Mesenchymal stem cell (in vitro differentiated cells and primary cell): ENCODE data around the gene AKAP9.
"Not testable (repeated sequence)": the region's sequence is repeated elsewhere in the genome, so short reads cannot be mapped to it uniquely, and the experiment has no call there.

Source experiments
- DNase-seq: peaks from one replicate; pipeline ENCODE4 v3.0.0-alpha.2; 2013
- H2AFZ ChIP-seq: one replicate; pipeline ENCODE4 v1.6.1; 2013; ENCODE audit warnings: low read depth, mild to moderate bottlenecking, control low read depth, inconsistent platforms, low read length, moderate library complexity
- H2AK5ac ChIP-seq: 2 replicates; pipeline ENCODE4 v1.6.1; 2013; ENCODE audit warnings: low read length, moderate library complexity, mild to moderate bottlenecking, inconsistent platforms; ENCODE audit not compliant: severe bottlenecking
- H2BK120ac ChIP-seq: one replicate; pipeline ENCODE4 v1.6.1; 2013; ENCODE audit warnings: low read depth, mild to moderate bottlenecking, inconsistent platforms, low read length, moderate library complexity
- H2BK12ac ChIP-seq, 2 experiments: one replicate each; pipeline ENCODE4 v1.6.1; 2013; ENCODE audit warnings: inconsistent platforms in 2 of 2, low read length in 2 of 2, mild to moderate bottlenecking in 2 of 2, moderate library complexity in 2 of 2, control low read depth in 1 of 2
- H2BK15ac ChIP-seq: one replicate; pipeline ENCODE4 v1.6.1; 2013; ENCODE audit warnings: mild to moderate bottlenecking, low read depth, inconsistent platforms; ENCODE audit not compliant: poor library complexity, severe bottlenecking
- H2BK5ac ChIP-seq: 2 replicates; pipeline ENCODE4 v1.6.1; 2013; ENCODE audit warnings: low read depth, mild to moderate bottlenecking, low read length, control low read depth, inconsistent platforms; ENCODE audit not compliant: poor library complexity, severe bottlenecking
- H3K14ac ChIP-seq, 2 experiments: one replicate each; pipeline ENCODE4 v1.6.1; 2013; ENCODE audit warnings: inconsistent platforms in 2 of 2, low read length in 2 of 2, control low read depth in 1 of 2, mild to moderate bottlenecking in 1 of 2, moderate library complexity in 1 of 2
- H3K18ac ChIP-seq, 2 experiments: one replicate each; pipeline ENCODE4 v1.6.1; 2013; ENCODE audit warnings: inconsistent platforms in 2 of 2, low read length in 2 of 2, control low read depth in 1 of 2, low read depth in 1 of 2, mild to moderate bottlenecking in 1 of 2
- H3K23ac ChIP-seq, 2 experiments: one replicate each; pipeline ENCODE4 v1.6.1; 2013; ENCODE audit warnings: inconsistent platforms in 2 of 2, low read length in 2 of 2, mild to moderate bottlenecking in 2 of 2, moderate library complexity in 2 of 2, control low read depth in 1 of 2
- H3K27ac ChIP-seq: 2 replicates; pipeline ENCODE4 v1.5.1; 2013; ENCODE audit warnings: mild to moderate bottlenecking, moderate library complexity, low read length, control low read depth, inconsistent platforms; ENCODE audit not compliant: poor library complexity, severe bottlenecking
- H3K27me3 ChIP-seq, 2 experiments: 2 replicates each; pipeline versions ENCODE4 v1.6.1 to v1.7.0; 2013; ENCODE audit warnings: low read length in 2 of 2, mild to moderate bottlenecking in 2 of 2, moderate library complexity in 2 of 2, control low read depth in 1 of 2, inconsistent platforms in 1 of 2; ENCODE audit not compliant: control insufficient read depth in 1 of 2, insufficient read depth in 1 of 2
- H3K36me3 ChIP-seq, 2 experiments: 2 replicates each; pipeline versions ENCODE4 v1.6.1 to v1.7.0; 2013; ENCODE audit warnings: low read length in 2 of 2, control low read depth in 1 of 2, inconsistent platforms in 1 of 2, low read depth in 1 of 2, mild to moderate bottlenecking in 1 of 2; ENCODE audit not compliant: insufficient read depth in 2 of 2, control insufficient read depth in 1 of 2
- H3K4ac ChIP-seq, 2 experiments: one replicate each; pipeline ENCODE4 v1.6.1; 2013; ENCODE audit warnings: inconsistent platforms in 2 of 2, low read length in 2 of 2, mild to moderate bottlenecking in 2 of 2, moderate library complexity in 2 of 2, control low read depth in 1 of 2, low read depth in 1 of 2
- H3K4me1 ChIP-seq: 2 replicates; pipeline ENCODE4 v1.6.1; 2013; ENCODE audit warnings: low read depth, low read length, control low read depth; ENCODE audit not compliant: control insufficient read depth, insufficient read depth
- H3K4me2 ChIP-seq: 2 replicates; pipeline ENCODE4 v1.6.1; 2013; ENCODE audit warnings: low read length, mild to moderate bottlenecking, inconsistent platforms; ENCODE audit not compliant: poor library complexity, severe bottlenecking
- H3K4me3 ChIP-seq, 2 experiments: 2 replicates each; pipeline versions ENCODE4 v1.5.1 to v1.7.0; 2013; ENCODE audit warnings: low read length in 2 of 2, mild to moderate bottlenecking in 2 of 2, control low read depth in 1 of 2, low read depth in 1 of 2; ENCODE audit not compliant: insufficient read depth in 1 of 2
- H3K79me1 ChIP-seq: replicated peaks from 2 replicates; pipeline ENCODE4 v1.6.1; 2013; ENCODE audit warnings: mild to moderate bottlenecking, control low read depth, low read length, inconsistent platforms; ENCODE audit not compliant: poor library complexity, severe bottlenecking
- H3K9ac ChIP-seq: 2 replicates; pipeline ENCODE4 v1.7.0; 2013; ENCODE audit warnings: mild to moderate bottlenecking, low read length, moderate library complexity
- H3K9me3 ChIP-seq: 2 replicates; pipeline ENCODE4 v1.7.0; 2013; ENCODE audit warnings: mild to moderate bottlenecking, low read length; ENCODE audit not compliant: control insufficient read depth
- H4K8ac ChIP-seq: one replicate; pipeline ENCODE4 v1.6.1; 2013; ENCODE audit warnings: inconsistent platforms, mild to moderate bottlenecking, low read length, moderate library complexity
- H4K91ac ChIP-seq: one replicate; pipeline ENCODE4 v1.6.1; 2013; ENCODE audit warnings: mild to moderate bottlenecking, low read length, inconsistent platforms
- WGBS: methylation state at CpG from one replicate; pipeline ENCODE4 v1.1.7; 2013; ENCODE audit warnings: mixed read lengths; 5-methylcytosine and 5-hydroxymethylcytosine counted together

Gene AKAP9

GRCh38 chr7:91979590-91979989 lies 38.9 kb downstream of the AKAP9 start:
- no peak overlapping the region for H2BK5ac ChIP-seq
- H3K4me1 ChIP-seq: no peaks in the 10 kb centered on the region
- H3K9me3 ChIP-seq: no peaks in the 10 kb centered on the region
- WGBS: 100% methylated on average over 1 of the region's 1 CpG
- no peak overlapping the region for H2BK120ac ChIP-seq
- no peak overlapping the region for H3K23ac ChIP-seq
- H2BK15ac ChIP-seq: no peak overlapping the region
- H3K4me3 ChIP-seq: no peak overlapping the region
- H3K27me3 ChIP-seq: no peaks in the 10 kb centered on the region
- no peak overlapping the region for H2AK5ac ChIP-seq
- no peak overlapping the region for H3K4me2 ChIP-seq
- no peak overlapping the region for H3K14ac ChIP-seq
- no peak overlapping the region for H3K27ac ChIP-seq
- no peak overlapping the region for H4K91ac ChIP-seq
- peaks cover 17 to 20% of the 10 kb centered on the region in 2 experiments for H3K36me3 ChIP-seq
- no peak overlapping the region for H4K8ac ChIP-seq
- H2BK12ac ChIP-seq: no peak overlapping the region
- H3K9ac ChIP-seq: no peak overlapping the region
- no peak overlapping the region for H3K4ac ChIP-seq
- no peak for DNase-seq
- no peak overlapping the region for H3K18ac ChIP-seq
- no peak overlapping the region for H2AFZ ChIP-seq
- H3K79me1 ChIP-seq: peaks cover 19% of the 10 kb centered on the region

GRCh38 chr7:91982352-91982751 lies 41.7 kb downstream of the AKAP9 start:
- not testable (repeated sequence) for H3K27me3 ChIP-seq

GRCh38 chr7:91988213-91988612 lies 47.6 kb downstream of the AKAP9 start:
- Histone ChIP-seq H3K4me3 (no peak overlapping the region), H3K79me1 (peaks cover 11% of the 10 kb centered on the region), H3K9me3 (no peaks in the 10 kb centered on the region), H3K36me3 (peaks cover 5 to 6% of the 10 kb centered on the region in 2 experiments), H2AK5ac (no peak overlapping the region), H2BK15ac (no peak overlapping the region), H3K27me3 (no peaks in the 10 kb centered on the region), H3K14ac (no peak overlapping the region), H2AFZ (no peak overlapping the region), H3K4ac (no peak overlapping the region), H2BK12ac (no peak overlapping the region), H2BK5ac (no peak overlapping the region), H3K18ac (no peak overlapping the region), H4K91ac (no peak overlapping the region), H3K4me2 (no peak overlapping the region), H3K23ac (no peak overlapping the region), H3K4me1 (no peaks in the 10 kb centered on the region), H3K27ac (no peak overlapping the region), H3K9ac (no peak overlapping the region), H2BK120ac (no peak overlapping the region), H4K8ac (no peak overlapping the region)
- DNase-seq: no peak

More at GRCh38 chr7:91982352-91982751, 41.7 kb downstream of the AKAP9 start:
- not testable (repeated sequence) for H4K91ac ChIP-seq, H3K4ac ChIP-seq, H2BK15ac ChIP-seq, H2BK120ac ChIP-seq, H3K27ac ChIP-seq, DNase-seq, H2BK12ac ChIP-seq, H3K9ac ChIP-seq, H2AK5ac ChIP-seq, H3K9me3 ChIP-seq, H4K8ac ChIP-seq, H3K4me3 ChIP-seq, H2BK5ac ChIP-seq, H3K18ac ChIP-seq, H3K4me1 ChIP-seq, H3K14ac ChIP-seq, H3K4me2 ChIP-seq, H2AFZ ChIP-seq, H3K23ac ChIP-seq
- WGBS: 100% methylated on average over 2 of the region's 4 CpGs
- peaks cover 10% of the 10 kb centered on the region for H3K79me1 ChIP-seq
- peaks cover 7 to 13% of the 10 kb centered on the region in 2 experiments for H3K36me3 ChIP-seq

- no peak overlapping the region for H2BK12ac ChIP-seq
- H3K4ac ChIP-seq: no peak overlapping the region
- no peak overlapping the region for H4K91ac ChIP-seq
- H2BK15ac ChIP-seq: no peak overlapping the region
- H3K36me3 ChIP-seq: peaks cover 16 to 61% of the 10 kb centered on the region in 2 experiments
- no peak overlapping the region for H3K4me2 ChIP-seq
- peaks cover 4% of the 10 kb centered on the region for H3K4me1 ChIP-seq
- no peak overlapping the region for H3K9ac ChIP-seq
- no peak overlapping the region for H4K8ac ChIP-seq
- peaks cover 5% of the 10 kb centered on the region for H3K79me1 ChIP-seq
- H2AFZ ChIP-seq: no peak overlapping the region
- H3K23ac ChIP-seq: no peak overlapping the region
- H3K4me3 ChIP-seq: no peak overlapping the region
- no peak for DNase-seq
- no peak overlapping the region for H2BK120ac ChIP-seq
- H3K27me3 ChIP-seq: no peaks in the 10 kb centered on the region
- no peak overlapping the region for H3K27ac ChIP-seq
- H3K18ac ChIP-seq: no peak overlapping the region
- H3K14ac ChIP-seq: no peak overlapping the region
- H3K9me3 ChIP-seq: no peaks in the 10 kb centered on the region
- H2BK5ac ChIP-seq: no peak overlapping the region
- H2AK5ac ChIP-seq: no peak overlapping the region
- WGBS: 89% methylated on average over 3 of the region's 3 CpGs
These were observed 53.3 kb downstream of the AKAP9 start for GRCh38 chr7:91993976-91994375.
